HG03045 (cell line): ENCODE data around the gene NEDD4L.

ENCODE experiments used
- ATAC-seq: cut with Tn5 transposase; IDR thresholded peaks from one replicate; pipeline ENCODE4 v1.9.1; 2021; ENCODE audit warnings: mild to moderate bottlenecking, moderate library complexity; ENCODE audit not compliant: unreplicated experiment

NEDD4L gene

DNA sequence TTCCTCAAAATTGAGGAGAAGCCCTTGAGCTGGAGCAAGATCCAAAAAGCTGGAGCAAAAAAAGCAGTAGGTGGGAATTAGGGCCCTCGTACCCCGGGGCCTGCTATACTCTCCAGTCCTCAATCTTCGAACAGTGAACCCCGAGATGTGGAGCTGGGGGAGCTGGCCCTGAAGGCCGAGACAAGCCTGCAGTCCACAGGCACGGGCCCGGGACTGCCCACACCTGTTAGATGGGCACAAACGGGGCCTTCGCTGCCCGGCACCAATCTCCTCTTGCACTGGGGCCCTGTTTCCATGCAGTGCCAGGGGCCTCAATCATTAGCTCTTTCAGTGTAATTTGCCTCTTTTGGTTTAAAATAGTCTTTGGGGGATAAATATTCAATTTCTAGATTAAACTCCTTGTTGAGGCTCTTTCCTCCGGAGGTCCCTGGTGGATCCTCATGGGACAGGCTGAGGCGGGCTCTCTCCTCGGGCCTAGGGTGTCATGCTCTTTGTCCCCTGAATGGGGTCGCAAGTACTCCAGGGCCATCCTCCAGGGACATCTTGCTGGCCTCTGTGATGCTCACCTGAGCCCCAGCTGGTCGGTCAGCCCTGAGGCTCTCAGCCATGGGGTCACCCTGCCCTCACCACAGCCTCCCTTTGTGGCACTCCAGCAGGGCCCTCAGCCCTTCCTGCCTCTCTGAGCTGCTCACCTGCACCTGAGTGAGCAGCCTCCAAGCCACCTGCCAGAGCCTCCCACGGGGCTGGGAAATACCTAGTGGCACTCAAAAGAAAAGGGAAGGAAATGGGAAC is 361.3 kb downstream of the NEDD4L start:
- ATAC-seq = no peak

DNA sequence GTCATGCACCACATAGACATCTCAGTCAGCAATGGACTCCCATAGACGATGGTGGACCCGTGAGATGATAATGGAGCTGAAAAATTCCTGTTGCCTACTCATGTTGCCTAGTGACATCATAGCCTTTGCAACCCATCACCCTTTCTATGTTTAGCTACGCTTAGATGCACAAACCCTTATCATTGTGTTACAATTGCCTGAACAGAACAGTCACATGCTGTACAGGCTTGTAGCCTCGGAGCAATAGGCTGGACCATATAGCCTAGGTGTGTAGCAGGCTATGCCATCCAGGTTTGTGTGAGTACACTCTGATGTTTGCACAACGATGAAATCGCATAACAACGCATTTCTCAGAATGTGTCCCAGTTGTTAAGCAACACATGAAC is 363.2 kb downstream of the NEDD4L start:
- ATAC-seq = no peak

DNA sequence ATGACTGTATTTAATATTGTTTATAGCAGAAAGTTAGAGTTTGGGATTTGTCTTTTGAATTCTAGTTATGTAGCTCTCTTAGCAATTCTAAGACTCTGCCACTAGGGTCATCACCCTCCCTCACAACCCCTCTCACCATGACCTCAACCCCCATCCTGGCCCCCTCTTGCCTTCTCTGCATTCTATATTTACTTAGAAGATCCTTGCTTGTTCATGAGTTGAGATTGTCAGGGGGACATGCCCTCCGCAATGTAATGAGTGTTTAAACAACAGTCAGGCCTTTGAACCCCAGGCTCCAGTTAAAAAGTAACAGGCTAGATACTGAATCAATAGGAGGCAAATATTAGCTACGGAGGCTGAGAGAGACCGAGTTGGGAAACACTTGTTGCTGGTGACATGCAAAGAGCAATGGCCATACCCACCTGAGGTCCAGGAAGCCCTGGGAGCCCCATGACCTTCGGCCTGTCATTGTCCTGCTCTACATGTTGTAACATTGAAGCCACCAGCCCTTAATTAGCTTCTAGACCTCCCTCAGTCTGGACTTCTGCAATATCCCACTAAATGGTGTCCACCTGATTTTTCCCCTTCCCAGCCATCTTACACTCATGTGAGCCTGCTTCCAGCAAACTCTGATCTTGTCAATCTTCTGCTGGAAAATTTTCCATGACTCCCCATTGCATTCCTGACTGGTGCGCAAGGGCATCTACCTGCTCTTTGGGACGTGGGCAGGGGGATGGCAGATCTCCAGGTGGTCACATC is 363.8 kb downstream of the NEDD4L start:
- no peak for ATAC-seq

DNA sequence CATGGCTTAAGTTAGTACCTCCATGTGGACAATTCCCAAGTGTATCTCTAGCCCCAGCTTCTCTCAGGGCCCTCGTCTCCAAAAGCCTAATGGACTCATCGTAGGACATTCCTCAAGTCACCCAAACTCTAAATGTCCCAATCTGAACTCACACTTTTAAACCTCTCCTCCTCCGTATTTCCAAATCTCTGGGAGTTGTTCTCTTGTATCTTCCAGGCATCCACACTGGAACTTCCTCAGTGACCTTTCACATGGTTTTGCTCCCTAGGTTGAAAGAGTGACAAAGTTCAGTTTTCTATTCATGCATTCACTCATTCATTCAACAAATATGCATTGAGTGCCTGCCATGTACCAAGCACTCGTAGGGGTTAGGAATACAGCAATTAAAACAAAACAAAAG is 364.6 kb downstream of the NEDD4L start:
- no peak for ATAC-seq

DNA sequence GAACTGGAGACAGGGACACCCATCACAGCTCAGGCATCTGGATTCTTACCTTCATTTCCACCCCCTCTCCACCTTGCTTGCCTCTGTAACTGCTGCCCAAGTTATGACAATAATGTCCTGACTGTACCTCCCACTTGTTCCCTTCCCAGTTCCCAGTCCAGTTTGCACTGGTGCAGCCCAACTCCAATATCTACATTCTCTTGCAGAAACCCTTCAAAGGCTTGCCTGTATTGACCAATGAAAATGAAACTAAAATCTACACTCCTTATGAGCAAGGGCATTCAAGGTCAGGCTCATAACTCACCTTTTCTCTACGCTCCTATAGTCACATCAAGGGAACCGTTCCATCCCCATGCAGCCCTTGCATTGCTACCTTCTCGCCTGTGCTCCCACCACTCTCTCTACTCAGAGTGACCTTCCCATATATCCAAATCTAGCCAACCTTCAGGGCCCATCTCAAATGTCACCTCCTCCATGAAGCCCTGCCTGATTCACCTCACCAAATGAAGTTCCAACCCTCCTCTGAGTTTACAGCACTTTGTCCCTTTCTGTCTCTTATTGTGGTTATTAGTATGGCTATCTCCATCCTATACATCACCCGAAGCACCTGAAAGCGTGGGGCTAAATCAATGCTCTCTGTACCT is 365.9 kb downstream of the NEDD4L start:
- ATAC-seq = no peak

DNA sequence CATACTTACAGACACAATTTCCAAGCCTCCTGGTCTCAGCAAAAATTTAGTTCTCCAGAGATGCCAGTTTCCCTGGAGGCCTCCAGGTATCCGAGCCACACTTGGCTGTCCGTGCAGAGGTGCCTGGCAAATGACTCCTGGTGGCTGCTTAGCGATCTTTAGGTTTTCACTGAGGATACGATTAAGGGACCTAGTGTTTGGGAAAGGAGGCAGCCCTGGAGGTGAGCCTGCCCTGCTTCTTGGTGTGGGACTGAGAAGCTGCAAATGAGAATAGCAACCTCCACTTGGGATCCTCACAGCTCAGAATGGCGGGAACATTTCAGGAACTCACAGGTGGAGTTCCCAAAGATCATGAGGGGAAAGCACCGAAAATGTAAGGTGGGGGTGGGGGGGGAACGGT is 367.3 kb downstream of the NEDD4L start:
- ATAC-seq = no peak

DNA sequence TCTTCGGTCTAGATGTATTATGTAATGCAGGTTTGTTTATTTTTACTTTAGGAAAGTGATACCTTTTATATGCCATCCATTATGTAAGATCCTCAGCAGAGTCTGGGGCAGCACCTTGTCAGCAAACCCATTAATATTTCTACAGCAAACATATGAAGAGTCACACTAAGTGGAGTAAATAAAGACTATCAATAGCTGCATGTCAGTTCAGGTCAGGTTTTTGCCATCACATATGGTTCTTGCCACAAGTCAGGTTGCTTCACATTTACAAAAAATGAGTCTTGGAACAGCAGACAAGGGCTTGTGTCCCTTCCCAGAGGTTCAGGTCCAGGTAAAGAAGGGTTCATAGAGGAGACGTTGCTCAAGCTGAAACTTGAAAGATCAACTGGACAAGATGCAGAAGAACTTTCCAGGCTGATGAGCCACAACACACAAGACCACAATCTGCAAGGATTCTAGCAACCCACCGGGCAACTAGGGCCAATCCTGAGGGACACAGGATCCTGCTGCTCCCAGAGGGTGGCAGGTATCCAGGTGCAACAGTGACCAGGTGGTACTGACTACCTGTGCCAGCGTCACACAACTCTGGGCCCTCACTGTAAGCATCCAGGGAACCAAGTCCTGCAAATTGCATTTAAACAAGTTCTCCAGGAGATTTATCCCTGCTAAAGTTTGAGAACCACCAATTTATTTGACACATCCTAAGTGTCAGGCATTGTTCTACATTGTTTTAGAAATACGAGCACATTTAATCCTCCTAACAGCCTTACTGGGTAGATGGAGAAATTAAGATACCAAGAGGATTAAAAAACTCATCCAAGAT is 369.0 kb downstream of the NEDD4L start:
- ATAC-seq = no peak

DNA sequence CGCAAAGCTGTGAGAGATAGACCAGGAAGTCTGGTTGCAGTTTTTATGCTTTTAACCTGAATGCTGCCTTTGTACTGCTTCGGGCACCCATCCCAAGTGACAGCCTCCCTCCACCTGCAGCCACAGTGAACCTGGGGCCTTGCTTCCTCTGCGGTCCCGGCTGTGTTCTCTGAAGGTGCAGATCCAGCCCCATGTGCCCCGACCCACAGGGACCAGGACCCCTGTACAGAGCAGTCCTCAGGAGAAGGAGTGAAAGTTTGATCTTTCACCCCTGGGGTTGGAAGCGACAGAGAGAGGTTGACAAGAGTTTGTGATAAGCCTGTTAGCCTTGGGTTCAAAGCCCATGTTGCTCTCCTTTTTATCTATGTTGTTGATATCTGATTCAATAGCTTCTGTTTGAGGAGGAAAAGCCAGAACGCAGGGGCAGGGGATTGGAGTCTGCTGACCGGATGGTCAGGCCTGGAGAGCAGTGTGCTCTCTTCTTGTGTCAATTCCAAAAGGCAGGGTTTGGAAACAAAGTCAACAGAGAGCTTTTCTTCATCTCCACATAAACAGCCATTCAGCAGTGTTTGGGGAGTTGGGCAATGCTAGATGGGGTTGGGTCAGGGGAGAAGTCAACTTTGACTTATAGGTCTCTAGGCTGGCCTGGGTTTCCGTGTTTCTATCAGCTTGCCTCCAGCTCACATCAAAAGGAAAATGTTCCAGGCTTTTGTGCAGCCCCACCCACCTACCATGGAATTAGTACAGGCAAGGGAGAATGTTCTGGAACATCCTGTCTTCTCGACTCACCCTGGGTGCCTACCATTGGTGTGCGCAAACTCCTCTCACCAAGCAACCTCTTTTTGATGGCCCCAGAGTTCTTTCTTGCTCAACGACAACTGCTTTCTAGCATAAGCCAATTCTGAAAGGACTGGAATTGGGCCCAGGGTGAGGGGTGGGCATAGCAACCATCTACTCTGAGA is 369.9 kb downstream of the NEDD4L start:
- no peak for ATAC-seq

DNA sequence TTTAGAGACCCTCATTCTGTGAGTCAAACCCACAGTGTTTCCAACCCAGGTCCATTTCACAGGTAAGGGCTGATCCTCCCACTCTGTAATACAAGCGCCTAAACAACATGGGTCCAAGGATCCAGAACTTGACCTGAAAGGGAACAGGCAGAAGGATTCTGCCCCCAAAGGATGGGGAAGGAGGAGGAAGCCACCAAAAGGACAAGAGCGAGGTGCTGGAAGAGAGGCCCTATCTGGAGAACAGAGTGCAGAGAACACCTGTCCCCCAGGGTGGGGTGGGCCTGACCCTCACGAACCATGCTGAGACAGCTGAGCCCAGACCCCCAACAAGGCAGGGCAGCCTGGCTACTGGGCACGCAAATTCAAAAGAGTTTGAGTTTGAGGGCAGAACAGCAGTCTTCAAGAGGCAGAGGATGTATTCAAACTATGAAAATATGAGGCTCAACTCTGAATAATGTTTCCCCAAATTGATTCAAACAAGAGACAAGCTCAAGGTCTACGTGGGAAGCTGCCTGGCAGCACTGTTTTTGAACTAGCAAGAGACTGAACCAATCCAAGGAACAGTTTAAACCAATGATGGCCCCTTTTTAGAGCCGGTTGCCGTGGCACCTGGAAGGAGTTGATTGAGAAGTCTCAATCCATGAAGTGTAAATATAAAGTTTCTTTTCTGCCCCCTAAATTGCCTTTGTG is 372.1 kb downstream of the NEDD4L start:
- ATAC-seq = no peak

DNA sequence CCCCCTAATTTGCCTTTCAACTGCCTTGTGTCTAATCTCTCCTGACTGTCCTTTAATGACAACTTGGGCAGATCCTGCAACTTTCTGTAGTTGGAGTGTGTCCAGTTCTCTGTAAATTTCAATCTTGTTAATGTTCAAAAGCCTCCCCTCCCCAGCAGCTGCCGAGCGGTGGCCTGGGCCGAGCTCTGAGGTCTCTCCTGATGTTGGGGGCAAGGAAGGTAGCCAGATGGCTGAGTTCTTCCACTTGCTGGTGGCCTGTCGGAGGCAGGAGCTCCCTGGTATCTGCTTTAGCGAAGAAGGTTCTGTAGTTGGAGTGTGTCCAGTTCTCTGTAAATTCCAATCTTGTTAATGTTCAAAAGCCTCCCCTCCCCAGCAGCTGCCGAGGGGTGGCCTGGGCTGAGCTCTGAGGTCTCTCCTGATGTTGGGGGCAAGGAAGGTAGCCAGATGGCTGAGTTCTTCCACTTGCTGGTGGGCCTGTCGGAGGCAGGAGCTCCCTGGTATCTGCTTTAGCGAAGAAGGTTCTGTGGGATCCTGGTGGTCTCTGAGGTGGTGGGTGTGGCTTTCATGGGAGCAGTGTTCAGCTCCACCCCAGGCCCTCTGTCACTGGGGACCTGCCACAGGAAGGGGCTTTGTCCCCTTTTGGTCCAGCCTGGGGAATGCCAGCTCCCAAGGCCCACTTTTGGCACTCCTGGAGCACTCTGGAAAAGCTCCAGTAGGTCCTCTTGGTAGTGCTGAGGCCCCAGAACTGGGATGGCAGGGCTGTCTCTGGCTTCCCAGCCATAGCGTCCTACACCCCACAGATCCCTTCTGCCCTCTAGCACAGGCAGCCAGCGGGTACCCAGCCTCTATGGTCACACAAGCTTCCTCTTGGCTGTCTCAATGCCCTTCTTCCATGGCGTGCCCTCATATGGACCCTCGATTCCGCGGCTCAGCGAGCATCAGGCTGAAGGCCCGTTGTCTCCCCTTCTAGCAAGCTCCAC is 373.0 kb downstream of the NEDD4L start:
- no peak for ATAC-seq

DNA sequence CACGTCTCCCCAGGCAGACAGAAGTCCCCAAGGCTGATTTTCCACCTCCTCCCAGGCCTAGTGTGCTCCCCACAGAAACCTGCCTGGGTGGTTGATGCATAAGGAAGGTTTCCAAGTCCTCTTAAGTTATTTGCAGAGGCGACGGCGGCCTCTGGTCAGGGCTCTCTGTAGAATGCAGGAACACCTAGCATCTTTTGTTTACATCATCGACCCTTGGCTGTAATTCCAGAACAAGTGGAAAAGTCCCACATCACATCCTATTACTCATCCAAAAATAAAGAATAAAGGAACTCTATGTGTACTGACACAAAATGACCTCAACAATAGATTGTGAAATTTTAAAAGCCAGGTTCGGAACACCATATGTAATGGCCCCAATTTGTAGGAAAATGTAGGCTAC is 373.7 kb downstream of the NEDD4L start:
- no peak for ATAC-seq

DNA sequence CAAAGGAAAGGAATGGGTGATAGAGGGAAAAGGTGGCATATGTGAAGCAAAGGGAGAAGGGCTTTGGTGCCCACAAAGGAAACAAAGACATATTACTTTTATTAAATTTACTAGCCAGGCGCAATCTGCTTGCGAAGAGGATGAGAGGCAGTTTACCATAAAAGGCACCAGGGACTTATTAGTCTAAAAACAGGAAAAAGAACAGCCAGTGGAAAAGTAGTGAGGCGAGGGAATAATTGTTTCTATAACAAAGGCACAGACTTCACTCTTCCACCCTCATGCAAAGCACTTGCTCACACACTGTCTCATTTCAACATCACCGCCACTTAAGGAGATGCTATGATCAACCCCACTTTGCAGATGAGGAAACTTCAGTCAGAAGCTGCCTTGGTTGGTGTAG is 374.3 kb downstream of the NEDD4L start:
- ATAC-seq = no peak

DNA sequence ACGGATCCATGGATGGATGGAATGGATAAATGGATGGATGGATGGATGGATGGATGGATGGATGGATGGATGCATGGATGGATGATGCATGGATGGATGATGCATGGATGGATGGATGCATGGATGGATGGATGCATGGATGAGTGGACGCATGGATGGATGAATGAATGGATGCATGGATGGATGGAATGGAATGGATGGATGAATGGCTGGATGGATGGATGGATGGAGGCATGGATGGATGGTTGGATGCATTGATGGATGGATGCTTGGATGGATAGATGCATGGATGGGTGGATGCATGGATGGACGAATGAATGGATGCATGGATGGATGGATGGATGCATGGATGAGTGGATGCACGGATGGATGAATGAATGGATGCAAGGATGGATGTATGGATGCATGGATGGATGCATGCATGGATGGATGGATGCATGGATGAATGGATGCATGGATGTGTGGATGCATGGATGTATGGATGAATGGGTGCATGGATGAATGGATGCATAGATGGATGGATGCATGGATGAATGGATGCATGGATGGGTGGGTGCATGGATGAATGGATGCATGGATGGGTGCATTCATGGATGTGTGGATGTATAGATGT is 375.7 kb downstream of the NEDD4L start:
- ATAC-seq = no peak

DNA sequence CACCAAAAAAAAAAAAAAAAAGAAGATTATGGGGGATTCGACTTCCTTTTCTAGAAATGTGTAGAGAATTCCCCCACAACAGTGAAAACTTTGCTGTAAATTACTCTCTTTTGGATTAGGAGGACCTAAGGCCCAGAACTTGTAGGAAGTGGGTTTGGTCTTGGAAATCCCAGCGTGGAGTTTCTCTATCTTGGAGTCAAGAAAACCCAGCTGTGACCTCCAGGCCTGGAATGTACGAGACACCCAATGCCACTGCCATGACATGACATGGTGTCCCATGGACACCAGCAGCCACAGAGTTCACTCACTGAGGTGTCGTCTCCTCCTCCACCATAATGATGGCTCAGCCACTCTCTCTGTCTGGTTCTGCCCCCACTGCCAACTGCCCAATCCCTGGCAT is 382.6 kb downstream of the NEDD4L start:
- ATAC-seq = no peak

DNA sequence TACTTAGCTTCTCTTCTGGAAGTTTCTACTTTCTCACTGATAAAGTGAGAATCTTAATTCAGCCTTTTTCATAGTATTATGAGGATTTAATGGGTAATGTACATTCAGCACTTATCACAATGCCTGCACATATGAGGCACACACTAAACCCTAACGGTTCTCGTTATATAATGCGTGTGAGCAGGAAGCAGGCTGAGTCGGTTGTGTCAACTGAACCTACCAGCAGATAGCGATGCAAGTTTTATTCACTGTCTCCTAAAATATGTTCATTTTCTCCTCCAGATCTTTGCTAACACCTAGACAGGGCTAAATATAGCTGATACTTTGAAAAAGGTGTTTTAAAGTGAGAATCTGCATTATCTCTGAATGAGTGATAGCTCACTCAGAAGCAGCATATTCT is 383.3 kb downstream of the NEDD4L start:
- ATAC-seq = no peak

DNA sequence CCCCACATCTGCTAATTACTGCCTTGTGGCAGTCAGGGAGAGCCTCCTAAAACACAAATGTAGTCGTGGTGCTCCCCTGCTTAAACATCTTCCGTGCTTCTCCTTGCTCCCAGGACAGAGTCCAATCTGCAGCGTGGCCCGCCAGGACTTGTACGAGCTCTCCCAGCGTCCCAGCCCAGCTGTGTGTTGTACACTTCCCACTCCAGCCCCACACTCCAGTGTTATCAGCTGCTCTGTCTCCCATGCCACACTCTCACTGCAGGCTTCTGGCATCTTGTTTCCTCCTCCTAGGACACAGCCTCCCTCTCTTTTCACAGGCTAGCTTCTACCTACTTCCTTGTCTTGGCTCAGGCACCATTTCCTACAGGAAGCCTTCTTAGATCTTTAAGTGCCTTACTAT is 385.4 kb downstream of the NEDD4L start:
- ATAC-seq = no peak

DNA sequence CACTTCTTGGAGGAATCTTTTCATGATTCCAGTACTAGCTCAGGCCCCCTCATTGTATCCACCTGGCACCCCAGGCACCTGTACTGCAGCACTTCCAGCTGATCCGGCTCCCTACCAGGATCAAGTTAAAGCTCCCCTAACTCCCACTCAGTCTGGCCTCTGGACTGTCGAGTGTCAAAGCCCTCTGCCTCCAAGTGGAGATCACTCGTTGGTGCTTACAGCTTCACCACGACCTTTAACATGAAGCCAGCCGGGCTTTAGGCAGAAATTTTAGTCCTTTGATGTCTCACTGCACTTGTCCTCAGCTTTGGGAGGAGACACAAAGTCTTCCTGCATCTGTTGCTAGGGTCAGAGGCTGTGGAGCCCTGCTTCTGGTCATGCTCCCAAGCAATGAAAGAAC is 387.2 kb downstream of the NEDD4L start:
- no peak for ATAC-seq
